Body of pancreas (tissue), 4 donors: ENCODE results near the gene KRTAP5-11.

Source experiments
- CTCF ChIP-seq, 7 experiments: fragments of 450-650 bp in 4 of 7; fragments of 200-600 bp in 3 of 7; sonication (generic) in 3 of 7; IDR thresholded peaks; one replicate each; pipeline ENCODE4 v1.5.1; 2016 to 2019; ENCODE audit warnings: antibody characterized with exemption in 7 of 7
- POLR2A ChIP-seq, 3 donors: fragments of 450-650 bp; IDR thresholded peaks; one replicate each; pipeline ENCODE4 v1.6.1; 2016; ENCODE audit warnings: antibody characterized with exemption in 3 of 3, mild to moderate bottlenecking in 2 of 3

GRCh38 chr11:71551711-71552110 lies 31.0 kb downstream of the KRTAP5-11 start:
- no peak for TF ChIP-seq CTCF (IDR thresholded peaks at IDR 0.05)
- TF ChIP-seq POLR2A (IDR thresholded peaks at IDR 0.05): no peak
